HG02798 (cell line): ENCODE data around the gene CDH8.

Experiments
- ATAC-seq: cut with Tn5 transposase; IDR thresholded peaks from one replicate; pipeline ENCODE4 v1.9.1; 2021; ENCODE audit warnings: mild to moderate bottlenecking; ENCODE audit not compliant: unreplicated experiment, poor library complexity

CDH8 gene

DNA sequence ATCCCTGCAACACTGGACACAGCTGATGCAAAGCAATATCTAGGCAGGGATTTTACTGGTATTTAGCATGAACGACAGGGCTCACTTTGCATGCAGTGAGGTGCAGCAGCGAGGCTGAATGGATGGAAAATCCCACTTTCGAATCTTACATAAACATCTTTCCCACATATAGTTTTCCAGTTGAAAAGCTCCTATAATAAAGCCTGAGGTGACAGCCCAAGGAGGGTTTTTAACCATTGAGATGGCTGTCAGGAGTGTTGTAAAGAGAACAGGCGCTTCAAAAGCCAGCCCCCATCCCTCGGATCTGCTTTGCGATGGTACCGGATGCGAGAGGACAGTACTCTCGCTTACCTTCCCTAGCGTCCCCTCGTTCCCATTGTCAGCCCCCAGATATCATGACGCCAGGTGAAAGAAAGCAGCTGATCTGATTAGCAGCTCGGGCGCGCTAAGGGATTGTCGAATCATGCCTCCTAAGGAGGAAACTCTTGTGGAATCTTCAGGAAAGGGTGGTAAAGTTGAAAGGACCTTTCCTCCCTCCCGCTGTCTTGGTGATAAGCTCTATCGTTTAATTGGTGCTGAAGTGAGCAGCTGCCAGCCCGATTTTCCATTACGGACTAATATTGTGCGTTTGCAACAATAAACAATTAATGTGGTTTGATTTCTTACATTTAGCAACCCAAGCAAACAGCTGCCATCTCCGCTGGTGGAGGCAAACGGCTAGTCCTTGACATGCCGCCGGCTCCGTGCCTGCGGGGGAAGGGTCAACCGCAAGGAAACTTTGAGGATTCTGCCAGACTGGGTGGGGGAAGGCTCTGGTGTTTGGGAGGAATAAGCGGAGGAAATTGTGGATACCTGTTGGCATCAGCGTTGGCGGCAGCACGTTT is 1.8 kb downstream of the CDH8 start:
- no peak for ATAC-seq

DNA sequence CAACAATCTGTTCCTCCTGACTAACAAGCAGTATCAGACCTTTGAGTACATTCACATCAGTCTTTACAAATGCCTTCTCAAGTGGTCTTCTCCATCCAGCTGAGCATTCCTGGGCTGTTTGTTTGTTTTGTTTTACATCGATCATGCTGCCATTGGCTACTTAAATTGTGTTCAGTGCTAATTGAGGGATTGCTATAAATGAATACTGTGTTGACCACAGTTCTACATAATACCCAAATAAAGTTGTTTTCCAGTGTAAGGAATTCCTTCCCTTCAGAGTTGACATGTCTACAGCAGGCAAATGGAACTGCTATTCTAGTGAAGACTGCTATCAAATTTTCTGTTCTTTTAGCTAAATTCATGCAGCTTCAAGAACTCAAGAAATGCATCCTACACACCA is 3.2 kb downstream of the CDH8 start:
- no peak for ATAC-seq

DNA sequence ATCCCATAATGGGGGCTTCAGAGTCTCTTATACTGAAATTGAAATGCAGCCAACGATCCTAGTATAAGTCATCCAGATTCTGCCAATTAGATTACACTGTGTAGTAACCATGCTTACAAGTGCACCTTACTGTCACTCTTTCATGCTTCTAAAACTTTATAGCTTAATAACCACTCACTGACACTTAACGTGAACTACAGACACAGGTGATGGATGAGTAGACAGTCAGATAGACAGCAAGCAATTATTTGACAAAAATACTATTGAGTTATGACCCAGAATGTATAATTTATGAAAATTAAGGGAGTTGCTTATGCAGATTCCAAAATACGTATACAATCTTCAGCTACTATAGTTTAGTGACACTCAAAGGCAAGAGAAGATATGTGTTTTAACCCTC is 6.3 kb downstream of the CDH8 start:
- ATAC-seq = no peak

DNA sequence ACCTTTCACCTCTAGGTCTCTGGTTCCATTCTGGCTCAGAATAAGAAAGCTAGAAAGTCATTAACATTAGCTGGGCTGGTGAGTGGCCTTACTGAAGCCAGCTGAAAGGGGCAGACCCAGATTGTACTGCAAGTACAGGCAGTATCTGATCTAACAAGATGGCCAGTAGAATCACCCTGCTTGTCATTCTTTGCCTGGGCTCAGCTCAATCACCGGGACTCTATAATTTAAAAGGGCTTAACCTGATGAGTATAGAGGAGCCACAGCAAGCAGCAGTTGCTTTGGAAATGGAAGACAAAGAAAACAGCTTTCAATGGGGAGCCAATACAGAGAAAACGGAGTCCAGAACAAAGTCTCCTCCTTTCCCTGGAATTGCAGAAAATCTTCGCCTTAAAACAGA is 13.6 kb downstream of the CDH8 start:
- ATAC-seq = no peak

DNA sequence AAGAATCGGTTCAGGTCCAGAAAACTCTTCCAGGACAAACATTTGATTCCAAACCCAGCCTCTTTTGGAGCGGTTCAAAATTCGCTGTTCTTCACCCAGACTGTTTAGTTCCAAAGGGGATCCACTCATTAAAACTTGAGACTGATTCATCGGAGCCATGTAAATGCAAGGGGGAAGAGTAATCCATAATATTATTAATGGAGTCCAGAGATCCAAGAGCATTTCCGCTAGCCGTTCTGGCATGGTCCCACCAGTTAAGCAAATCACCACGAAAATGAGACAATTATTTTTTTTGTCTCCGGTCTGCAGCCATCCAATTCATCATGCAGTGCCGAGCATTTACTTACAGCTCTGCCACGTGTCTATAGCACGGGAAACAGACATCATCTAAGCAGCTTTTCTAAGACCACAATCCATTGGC is 15.1 kb downstream of the CDH8 start:
- no peak for ATAC-seq

DNA sequence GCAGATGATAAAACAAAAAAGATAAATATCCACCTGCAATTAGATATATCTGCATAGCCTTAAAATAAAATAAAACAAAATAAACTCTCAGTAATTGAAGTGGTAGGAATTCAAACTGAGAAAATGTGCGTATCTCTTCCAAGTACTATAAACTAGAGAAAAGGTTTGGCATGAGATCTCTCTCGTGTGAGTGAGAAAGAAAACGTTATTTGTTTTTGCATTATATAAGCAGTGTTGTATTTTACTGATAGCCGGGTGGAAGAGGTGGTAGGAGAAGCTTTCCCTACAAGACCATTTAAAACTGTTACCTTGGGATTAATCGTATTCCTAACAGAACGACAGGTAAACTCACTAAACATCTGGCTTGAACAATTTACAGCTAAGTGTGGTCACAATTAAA is 15.6 kb downstream of the CDH8 start:
- ATAC-seq = no peak

DNA sequence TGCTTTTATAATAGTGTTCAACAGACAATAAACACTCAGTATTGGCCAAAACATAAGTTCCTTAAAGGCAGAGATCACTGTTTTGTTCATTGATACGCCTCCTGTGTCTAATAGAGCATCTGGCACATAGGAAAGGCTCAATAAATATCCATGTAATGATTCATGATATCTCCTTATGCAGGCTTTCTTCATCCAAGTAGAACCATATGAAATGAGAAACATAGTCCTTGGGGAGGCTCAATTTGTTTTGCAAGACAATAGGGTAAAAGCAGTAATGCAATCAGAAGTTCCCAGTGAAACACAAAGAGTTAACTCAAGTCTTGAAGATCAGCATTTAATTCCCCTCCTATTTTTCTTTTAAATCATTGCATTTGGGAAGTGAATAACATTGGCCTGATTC is 16.4 kb downstream of the CDH8 start:
- ATAC-seq = no peak

DNA sequence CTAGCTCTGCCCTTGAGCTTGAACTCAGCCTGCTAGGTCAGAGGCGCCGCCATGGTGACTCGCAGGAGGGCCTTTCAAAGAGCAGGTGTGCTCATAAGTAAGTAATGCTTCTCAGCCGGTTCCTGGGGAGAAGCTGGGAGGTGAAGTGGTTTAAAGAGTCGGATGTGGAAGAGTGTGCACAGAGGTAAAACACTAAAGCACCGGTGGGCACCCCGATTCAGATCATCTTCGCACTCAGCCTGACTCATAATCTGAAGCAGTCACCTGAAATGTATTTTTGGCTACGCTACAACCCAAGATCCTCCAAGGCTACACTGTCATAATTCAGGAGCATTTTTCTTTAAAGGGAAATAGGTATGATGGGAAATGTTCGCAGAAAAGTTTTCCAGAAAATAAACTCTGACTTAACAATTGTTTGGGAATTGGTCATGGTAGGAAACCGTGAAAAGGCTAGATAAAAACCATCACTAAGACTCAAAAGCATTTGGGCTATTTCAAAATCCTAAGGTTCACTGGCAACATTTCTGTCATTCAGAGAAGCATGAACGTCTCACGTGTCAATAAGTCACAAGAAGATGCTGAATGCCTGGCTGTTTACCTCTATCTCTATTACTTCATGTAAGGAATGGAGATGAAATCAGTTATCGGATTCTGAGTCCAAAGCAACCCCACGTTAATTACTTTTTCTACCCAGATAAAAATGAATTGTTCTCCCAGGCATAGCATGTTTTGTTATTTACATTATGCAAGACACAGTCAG is 17.8 kb downstream of the CDH8 start:
- no peak for ATAC-seq

DNA sequence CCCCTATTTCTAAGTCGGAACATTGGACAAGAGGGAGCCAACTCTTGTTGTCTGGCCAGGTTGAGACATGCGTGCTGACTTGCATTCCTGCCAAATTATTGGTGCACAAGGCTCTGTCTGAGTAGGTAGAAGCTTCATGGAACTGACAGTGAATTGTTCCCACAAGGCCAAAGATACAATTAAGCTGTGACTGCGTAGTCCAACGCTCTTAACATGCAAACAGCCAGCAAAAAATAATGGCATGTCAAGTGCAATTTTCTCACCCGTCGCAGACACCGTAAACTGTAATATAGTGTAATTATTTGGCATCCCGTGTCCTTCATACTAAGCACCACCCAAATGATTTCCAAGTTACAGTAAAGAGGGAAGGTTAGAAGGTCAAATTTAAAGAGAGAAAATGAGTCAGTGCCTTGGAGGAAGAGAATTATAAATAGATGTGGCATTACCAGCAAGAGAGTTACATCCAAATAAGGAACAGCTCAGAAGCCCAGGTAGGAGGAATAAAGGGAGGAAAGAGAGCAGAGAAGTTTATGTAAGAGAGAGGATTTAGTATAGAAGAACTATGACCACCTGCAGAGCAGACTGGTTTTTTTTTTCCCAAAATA is 21.8 kb downstream of the CDH8 start:
- ATAC-seq = no peak

DNA sequence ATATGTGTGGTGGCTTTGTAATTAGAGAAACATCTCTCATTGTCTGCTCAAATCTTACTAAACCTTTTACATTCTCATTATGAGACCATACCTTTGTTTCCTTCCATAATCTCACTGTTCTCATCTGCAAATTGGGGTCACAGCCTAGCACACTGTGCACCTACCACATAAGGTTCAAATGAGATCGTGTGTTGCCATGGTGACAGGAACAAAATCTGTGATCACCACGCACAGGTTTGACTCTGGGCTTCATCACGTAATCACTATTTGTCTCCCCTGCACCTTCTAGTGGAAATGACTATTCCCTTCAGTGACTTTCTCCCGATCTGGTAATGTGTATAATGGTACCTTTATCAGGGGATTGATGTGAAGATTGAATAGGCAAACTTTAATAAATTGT is 26.1 kb downstream of the CDH8 start:
- ATAC-seq = no peak

DNA sequence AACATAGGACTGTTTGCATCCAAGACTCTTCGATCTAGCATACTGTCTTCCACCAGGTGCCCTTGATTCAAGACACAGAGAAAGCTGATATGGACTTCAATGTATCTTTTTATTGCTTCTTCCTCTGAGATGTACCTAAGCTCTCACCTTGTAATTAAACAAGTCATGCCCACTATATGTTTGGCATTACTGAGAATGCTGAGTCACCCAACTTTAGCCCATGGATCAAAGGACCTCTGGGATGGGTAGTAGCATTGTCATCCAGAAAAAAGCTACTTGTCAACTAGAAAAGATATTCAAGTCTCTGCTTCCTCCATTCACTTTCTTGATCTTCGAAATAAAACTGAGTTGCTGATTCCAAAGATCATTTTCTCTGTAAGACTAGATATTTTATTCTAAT is 37.8 kb downstream of the CDH8 start:
- no peak for ATAC-seq

DNA sequence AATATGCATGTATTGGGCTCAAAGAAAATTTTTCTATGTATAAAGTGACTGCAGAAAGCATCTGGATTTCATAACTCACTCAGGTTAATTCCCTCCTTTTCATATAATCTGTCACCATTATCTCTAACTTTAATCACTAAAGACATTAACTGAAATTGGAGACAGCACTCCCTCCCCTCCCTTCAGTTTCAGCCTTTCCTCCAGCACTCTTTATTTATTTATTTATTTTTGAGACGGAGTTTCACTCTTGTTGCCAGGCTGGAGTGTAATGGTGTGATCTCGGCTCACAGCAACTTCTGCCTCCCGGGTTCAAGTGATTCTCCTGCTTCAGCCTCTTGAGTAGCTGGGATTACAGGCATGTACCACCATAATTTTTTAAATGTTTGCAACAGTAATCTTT is 43.1 kb downstream of the CDH8 start:
- ATAC-seq = no peak

DNA sequence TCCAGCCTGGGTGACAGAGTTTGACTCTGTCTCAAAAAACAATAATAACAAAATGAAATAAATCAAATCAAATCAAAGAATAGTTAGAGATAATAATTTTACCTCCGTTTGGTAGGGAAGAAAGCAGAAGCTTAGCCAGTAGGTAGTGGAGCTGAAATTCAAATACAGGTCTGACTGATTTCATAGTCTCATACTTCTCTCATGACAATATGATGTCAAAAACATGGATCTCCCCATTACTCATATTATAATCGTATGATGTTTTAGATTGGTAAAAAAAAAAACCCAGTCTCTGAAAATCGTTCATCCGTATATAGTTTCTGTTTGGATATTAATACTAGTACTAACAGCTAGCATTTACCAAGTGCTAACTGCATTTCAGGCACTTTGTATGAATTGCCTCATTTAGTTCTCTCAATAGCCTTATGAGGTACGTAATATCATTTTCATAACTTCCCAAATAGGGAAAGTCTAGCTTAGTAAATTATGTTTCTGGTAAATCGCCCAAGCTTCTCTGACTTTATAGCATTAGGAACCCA is 48.7 kb downstream of the CDH8 start:
- no peak for ATAC-seq

DNA sequence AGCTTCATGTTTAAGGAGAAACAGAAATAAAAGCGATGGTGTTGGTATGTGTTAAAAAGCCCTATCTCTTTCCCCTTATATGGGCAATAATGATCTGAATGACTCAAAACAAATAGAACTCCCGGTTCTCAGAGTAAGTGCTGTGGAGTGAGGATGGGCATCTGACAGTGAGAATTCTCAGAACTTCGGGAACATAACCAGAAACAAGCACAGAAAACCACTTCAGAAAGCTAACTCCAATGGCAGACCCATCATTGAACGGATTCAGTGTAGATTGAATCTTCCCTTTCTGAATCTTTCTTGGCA is 67.2 kb downstream of the CDH8 start:
- no peak for ATAC-seq

DNA sequence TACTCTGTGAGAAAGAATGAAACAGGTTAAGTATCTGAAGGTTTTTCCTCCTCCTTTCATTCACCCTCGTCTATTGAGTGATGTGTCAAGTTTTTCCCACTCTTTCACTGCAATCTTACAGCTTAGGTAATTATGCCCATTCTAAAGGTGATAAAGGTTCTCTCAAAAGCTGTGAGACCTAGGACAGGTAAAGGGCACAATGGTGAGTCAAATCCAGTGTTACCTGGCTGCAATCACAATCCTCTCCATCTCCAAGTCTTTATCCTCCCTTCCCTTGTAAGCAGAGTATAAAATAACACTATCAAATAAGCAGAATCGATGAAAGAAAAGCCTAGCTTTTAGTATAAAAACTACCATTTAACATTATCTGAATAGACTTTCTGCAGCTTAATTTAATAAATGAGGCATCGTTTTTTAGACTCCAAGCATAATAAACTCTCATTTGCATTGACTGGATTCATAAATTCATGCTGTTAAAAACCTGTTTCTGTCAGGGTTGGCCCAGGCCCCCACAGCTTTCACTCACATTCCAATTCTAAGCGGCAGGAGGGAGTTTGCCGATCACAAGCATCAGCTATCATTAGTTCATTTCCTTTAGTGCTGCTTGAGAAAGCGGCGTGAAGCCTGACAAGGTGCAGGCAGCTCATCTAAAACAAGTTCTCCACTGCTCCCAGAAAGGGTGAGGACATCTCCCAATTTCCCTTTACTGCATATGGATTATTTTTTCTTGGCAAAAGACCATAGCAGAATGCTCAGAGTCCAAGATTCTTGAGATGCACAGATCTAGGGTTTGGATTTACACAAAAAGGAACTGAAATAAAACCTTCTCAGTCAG is 67.8 kb downstream of the CDH8 start:
- ATAC-seq = no peak

DNA sequence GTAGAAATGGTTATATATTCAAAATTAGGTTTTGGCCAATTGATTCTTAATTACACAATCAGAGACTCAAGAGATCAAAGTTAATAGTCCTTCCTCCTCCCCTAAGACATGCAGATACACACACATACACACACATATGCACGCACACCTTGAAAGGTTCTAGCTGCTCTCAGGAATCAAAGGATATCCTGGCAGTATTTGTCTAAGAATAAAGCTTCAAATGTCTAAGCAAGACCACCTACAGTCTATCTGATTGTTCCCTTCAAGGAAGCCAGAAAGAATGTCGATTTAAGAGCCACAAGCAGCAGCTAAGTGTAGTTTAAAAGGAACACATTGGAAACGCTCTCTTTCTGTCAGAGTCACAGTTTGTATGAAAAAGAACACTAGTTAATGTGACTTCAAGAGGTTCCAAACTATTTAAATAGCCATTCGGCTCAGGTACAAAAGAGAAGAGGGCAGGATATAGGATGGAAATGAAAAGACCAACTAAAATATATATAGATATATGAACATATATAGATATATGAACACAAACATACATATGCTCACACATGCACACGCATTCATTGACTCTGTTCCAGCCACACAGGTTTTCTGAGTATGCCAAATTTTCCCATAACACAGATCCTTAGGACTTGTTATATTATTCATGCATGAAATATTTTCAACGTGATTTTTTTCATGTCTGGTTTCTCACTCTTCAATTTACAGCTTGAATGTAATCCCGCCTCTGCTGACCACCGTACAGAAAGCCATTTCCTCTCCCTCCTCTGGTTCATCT is 79.0 kb downstream of the CDH8 start:
- ATAC-seq = no peak

DNA sequence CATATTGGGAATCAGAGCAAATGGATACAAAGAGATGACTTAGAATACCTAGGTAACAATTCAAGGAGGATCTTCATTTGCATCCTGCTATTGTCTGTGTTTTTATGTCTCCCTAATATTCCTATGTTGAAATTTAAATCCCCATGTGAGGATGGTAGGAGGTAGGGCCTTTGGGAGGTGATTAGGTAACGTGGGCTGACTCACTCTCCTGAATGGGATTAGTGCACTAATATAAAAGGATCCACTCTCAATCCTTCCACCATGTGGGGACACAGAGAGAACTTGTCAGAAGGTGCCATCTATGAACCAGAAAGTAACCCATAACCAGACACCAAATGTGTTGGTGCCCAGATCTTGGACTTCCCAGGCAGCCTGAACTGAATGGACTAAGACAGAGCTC is 83.4 kb downstream of the CDH8 start:
- no peak for ATAC-seq

DNA sequence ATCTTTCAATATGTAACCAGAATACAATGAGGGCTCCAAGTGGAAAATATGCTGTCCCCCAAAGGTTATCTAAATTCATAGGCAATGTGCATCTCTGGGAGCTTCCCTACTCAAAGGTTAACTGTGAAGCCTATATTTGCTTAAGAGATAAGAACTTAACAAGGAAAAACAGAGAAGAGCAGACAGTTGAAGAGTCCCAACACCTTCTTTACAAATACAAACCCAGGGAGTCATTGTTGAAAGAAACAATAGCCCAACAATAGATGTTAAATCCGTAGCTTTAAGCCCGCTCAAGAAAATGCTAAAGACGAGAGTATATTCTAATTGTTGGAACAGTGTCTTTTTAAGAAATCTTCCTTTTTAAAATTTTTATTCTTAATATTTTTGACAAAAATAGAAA is 87.8 kb downstream of the CDH8 start:
- no peak for ATAC-seq

DNA sequence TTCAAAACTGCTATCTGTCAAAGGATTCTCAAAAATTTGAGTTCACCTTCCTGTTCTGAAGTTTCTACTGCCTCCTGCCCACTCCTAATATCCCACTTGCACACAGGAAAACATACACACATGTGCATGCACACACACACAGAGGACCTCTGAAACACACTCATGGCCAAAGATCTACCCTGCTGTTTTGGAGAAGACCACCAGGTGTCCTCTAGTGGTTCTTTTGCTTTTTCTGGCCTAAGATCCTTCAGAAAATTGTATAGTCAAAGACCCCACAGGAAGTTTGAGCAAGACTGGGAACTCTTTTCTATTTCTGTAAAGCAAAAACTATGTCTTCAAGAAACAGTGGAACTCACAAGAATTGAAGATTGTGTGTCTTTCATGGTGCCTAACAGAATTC is 90.2 kb downstream of the CDH8 start:
- ATAC-seq = no peak

DNA sequence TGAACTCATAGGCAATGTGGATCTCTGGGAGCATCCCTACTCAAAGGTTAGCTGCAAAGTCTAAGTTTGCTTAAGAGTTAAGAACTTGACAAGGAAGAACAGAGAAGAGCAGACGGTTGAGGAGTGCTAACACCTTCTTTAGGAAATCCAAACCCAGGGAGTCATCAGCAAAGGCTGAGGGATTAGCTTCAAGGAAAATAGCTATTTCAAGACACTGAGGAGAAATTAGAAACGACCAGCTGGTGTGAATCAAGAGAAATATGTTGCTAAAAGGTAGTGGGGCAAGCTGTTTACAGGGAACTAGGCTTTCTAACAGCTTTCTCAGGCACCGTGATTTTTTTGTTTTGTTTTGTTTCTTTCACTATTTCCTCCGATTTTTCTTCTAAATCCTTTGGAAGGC is 90.7 kb downstream of the CDH8 start:
- ATAC-seq = no peak
